Stimulated activated CD4-positive, alpha-beta T cell treated with anti-CD3 and anti-CD28 coated beads, TNF-alpha, amount 100 ng/mL, for 48 hours (primary cell): ENCODE data around the gene MAD2L1BP.

Experiments used
- DNase-seq, 3 donors: peaks; one replicate each; pipeline ENCODE4 v3.0.0-alpha.2; 2020; ENCODE audit warnings: low read depth in 3 of 3

Gene MAD2L1BP

DNA sequence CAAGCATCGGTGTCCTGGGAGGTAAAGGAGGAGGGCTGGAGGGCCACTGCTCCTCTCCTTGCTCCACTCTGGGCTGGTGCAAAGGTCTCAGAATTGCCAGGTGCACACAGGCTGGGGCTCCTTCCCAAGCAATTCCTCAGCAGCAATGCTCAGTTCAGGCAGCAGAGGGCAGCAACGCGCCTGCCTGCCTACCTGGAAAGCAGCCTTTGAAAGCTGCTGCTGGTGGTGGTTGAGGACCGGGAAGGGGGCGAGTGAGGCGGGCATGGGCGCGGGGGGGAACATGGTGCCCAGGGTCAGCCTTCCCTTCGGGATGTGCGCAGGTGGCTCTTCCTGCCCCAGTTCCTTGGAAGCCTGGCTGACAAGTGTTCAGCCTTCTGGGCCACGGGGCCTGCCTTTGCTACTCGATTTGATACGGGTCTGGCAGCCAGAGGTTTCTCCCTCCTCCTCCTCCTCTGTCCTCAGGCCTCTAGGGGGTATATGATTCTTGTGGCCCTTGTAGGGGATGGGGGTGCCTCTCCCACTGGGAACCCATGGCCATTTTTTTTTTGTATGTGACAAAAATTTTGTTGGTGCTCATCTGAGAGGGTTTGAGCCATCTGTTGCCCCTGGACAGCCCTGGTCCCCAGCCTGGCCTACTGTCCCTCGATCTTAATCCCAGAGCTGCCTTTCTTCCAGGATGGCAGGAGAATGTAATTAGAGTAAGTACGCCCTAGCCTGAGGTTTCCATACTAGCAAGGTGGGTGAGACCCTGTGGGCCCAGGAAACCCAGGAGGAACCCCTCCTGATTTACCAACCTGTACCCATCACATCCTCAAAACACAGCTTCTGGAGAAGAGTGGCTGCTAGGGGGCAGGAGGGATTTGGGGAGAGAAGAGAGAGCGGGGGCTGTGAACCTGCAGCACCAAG is 31.9 kb downstream of the MAD2L1BP start:
- DNase-seq = peak; percentile 69 to 77 (median 71)

DNA sequence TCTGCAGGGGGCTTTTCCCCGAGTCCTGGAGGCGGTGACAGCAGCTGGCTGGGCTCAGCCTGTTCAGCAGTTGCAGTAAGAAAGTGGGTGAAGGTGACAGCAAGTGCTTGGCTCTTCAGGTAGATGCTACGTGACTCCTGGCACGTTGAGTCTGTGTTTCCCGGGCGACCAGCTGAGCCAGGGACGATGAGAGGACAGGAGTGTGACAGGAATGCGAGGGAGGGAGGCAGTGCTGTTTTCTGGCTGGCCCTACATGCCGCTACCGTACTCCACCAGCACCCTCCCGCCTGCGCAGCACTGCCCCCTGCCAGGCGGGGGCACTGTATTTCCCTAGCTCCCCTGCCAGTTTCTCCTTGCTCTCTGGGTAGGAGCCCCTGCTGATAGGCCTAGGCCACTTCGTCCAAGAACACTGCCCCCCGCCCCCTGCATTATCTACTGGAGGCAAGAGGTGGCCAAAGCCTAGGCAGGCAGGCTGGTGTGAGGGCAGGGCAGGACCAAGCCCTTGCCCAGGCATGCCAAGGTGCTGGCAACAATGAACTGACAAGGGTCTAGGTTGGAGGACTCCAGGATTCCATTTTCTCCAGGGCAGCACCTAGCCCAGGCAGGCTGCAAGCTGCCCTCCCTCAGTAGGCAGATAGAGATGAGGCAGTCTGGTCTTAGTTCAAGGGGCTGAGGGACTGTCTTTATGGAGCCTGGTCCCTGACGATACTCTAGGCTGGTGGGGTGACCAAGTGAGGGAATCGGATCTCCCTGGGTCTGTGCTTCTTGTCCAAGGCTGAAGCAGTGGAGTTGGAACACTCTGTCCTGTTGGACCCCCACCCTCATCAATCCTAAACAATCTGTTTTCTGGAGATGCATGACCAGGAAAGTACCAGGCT is 32.8 kb downstream of the MAD2L1BP start:
- peak; percentile 26 to 44 (median 29) for DNase-seq

DNA sequence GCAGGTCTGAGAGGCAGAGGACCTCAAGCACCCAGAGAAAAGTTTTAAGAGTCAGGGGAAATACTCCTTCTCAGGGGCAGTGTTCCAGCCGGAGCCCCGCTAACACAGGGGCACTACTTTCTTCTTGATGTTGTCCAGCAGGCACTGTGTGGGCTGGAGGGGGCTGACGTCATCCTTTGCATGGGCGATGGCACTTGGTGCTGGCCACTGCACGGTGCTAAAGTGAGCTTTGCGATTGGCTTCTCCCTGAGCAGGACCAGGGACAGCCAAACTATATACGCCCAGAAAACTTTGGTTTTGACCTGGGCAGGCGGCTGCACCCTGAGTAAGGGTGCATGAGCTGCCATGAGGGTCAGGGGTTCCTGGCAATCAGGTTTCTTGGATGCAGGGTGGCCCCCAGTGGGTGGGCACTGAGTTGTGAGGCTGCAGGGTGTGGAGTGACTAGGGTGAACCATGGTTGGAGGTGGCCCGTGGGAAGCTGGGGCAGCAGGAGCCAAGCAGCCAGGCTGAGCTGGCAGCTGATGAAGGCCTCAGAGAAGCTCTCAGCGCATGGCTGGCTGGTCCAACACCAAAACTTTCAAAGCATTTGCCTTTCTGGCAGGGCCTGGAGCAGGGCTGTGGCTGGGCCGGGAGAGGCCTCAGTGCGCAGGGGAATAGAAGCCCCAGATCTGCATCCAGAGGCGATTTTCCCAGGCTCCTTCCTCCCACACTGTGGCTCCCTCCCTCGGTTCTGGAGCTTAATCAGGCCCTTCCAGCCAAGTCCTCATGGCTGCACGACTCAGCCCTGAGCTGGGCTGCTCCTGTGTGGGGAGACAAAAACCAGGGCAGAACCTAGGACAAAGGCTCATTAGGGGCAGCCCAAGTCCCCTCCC is 33.6 kb downstream of the MAD2L1BP start:
- no peak for DNase-seq

DNA sequence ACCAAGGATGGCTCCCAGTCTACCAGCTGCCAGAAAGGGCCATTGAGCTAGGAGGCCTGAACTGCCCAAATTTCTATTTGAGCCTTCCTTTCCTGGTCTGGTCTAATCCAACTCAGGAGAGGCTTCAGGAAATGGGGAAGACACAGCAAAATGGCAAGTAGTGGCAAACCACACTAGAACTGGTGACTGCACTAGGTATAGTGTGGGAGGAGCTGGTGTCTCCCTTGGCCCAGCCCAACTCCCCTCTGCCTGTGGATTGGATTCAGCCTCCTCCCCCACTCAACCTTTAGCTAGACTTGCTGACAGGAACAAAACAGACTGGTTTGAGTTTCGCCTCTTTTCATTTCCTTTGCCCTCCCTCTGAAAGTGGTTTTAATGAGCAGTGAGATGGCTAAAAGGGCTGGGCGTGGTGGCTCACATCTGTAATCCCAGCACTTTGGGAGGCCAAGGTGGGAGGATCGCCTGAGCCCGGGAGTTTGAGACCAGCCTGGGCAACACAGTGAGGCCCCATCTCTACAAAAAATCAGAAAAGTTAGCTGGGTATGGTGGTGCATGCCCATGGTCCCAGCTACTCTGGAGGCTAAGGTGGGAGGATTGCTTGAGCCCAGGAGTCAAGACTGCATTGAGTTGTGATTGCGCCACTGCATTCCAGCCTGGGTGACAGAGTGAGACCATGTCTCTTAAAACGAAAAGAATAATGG is 34.4 kb downstream of the MAD2L1BP start:
- DNase-seq = peak in 1 of 3 donors; percentile 32

DNA sequence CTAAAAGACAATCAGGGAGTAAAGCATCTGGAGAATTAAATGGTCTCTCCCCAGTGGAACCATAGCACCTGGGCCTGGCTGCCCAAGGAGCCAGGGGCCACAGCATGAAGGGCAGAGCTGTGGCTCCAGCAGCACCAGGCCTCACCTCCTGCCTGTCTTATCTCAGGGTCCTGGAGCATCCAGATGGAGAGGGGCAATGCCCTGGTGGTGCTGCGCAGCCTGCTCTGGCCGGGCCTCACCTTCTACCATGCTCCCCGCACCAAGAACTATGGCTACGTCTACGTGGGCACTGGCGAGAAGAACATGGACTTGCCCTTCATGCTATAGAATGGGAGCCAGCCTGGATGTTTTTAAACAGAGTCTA is 35.0 kb downstream of the MAD2L1BP start:
- no peak for DNase-seq

DNA sequence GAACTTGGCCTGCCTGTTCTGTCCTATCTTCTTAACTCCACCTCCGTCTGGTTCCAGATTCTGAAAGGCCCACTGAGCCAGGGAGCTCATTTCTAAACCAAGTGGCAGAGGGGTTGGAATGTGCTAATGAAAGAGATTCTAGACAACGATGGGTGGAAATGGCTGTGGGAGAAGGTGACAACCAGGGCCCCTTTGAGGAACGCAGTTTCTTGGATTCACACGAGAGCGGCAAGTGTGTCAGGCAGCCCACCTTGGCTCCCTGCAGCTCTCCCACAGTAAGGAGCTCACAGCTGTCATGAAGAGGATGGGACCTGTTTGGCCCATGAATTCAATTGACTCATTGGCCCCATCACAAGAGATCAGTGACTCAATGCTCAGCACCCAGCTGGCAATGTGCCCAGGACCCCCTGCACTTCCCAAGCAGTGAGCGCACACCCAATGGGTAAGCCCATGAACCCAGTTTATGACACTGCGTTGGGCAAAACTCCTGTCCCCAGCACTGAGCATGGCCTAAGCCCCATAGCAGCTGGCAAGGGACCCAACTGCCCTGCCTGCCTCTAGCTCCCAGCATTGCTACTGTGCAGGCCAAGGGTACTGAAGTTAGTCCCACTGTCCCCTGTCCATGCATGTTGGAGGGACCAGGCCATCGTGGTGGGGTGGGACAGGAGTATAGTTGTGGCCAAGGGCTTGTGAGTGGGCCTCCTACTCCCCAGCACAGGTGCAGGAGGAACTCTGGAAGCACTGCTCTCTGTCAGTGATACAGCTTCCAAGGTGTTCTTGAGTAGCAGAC is 35.6 kb downstream of the MAD2L1BP start:
- no peak for DNase-seq

DNA sequence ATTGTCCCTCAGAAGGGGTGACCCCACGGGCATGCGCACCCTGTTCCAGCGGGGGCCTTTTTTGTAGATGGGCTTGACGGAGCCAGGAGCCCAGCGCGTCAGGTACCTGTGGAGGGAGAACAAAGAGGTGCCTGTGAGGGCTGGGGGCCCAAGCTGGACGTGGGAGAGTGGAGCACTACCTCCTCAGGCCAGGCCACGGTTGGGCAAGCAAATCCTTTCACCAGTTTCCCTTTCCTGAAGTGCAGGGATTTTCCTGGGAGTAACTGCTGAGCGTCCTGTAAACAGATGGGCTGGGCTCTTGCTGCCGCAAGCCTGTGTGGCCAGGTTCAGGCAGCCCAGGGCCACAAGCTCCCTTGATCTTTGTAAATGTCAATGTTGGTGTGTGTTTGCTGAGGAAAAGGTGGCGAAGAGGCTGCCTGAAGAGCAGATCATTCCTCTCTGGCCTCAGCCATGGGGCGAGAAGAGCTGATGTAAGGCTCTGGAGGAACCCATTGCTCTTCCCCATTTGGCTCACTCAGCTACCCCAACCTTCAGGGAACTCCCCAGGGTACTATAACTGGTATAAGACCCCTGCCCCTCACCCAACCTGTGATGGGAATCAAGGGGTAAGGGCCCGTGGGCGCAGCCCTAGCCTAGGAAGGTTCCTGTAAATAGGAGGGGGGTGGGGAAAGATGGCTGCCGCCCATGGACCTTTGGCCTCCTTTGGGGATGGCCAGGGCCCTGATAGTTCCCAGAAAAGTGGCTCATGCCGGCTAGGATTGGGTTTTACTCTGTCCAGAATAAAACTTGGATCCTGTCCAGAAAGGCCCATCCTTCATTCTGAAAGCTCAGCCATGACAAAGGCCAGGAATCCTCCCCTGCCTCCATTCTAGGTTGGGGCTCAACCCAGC is 36.4 kb downstream of the MAD2L1BP start:
- DNase-seq = no peak

DNA sequence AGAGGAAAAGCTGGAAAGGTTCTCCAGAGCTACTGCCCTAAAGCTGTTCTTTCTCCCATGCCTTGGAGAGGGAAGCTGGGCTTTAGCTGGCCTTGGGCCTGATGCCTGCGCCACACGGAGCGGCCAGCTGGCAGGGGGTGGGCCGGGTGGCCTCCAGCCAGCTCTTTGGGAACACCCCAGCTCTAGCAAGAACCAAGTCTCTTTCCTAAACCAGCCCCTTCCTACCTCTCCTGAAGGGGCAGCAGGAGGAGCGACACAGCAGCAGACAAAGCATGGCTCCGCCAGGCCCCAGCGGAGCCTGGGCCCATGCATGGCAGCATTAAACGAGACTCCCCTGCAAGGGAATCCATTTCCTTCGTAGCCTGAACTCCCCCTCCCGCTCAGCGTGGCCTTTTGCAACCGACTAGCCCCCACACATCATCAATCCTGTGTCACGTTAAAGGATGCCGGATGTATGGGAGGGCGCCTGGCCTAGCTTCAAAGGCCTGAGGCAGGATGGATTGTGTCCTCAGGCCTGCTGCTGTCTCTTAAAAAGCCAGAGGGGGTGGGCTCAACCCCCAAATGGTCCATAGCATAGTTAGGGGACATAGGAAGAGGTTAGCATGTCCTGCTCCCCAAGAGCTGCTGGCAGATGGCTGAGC is 37.9 kb downstream of the MAD2L1BP start:
- DNase-seq = no peak

DNA sequence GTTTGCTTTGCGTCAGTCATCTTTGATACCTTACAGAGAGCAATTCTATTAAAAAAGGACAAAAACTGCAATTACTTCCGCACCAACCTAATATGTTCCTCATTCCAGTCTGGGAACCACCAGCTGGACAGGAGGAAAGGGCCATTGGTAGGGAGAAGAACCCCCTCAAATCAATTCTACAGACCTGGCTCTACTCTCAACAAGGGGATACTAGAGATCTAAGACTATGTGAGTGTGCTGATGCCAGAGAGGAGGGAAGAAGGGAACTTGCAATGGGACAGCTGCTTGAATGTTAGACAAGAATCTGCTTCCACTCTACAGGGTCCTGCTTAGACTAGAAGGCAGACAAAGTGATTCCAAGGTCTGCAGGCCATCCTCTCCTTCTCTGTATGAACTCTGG is 38.7 kb downstream of the MAD2L1BP start:
- DNase-seq = no peak

DNA sequence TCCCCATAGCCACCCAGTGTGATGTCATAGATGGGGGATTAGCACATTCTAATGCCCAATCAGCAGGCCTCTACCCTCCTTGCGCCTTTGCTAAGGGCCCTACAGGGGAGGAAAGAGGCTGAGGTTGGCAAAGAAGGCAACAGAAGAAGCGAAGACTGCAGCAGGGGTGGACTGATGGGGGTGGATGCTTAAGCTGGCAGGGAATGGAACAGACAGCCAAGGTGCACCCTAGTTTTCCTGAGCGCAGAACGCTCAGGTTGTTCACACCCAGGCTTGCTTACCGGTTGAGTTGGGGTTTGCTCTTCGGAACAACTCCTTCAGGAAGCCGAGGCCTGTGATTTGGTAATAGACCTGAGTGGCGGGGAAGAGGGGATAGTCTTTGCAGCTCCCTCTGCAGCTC is 39.3 kb downstream of the MAD2L1BP start:
- DNase-seq = no peak

DNA sequence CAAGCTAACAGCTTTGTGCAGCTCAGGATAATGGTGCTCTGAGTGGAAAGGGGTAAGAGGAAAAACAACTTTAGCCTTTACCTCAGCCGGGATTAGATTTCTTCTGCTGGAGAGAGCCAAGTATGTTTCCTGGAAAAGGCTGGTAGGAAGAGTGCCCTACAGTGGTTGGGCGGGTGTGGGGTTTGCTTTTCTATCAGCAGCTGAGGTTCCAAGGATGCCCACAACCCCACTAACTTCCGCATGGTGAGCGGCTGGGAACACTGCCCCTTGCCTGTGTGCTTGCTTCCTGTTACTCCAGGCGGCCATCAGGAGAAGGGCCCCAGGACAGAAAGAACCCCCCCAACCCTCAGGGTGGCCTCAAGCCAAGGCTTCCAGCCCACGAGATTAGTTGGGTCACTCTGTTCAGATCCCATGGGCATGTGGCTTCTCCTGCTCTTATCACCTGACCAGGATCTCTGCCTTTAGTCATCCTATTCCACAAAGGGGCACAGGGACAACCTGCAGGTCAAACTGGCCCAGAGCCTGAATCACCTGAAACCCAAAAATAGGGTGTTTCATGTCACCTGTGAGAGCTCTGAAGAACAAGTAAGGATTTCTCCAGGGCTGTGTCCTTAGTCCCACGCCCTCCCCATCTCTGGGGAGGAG is 41.4 kb downstream of the MAD2L1BP start:
- DNase-seq = no peak

DNA sequence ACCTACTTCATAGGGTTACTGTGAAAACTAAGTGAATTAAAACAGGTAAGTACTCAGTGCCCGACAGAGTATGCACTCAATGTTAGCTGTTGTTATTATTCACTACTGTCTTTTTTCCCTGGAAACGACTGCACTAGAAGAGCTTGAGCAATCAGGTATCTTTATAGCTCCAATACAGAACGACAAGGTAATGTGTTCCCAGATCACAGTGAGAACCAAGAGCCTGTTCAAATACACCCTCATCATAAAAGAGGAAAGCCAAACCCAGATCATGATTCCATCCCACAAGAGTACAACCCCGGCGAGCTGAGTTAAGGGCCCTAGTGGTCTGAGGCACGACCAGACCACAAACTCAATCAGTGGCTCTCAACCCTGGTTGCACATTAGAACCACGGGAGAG is 42.1 kb downstream of the MAD2L1BP start:
- DNase-seq = no peak

DNA sequence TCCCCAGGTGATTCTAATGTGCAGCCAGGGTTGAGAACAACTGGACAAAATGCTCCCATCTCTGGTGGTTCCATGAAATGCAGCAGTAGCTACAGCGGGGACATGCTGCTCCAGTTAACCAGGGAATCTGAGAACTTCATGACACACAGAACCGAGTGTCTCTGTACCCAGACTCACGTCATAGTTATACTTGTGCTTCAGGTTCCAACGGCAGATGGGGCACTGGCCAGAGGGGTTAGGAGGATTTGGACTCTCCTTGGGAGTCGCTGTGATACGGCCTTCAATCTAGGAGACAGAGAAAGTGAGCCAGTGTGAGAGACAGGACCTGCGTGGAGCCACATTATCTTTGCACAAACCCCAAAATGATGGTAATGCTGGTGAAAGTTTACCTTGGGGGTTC is 42.7 kb downstream of the MAD2L1BP start:
- no peak for DNase-seq

DNA sequence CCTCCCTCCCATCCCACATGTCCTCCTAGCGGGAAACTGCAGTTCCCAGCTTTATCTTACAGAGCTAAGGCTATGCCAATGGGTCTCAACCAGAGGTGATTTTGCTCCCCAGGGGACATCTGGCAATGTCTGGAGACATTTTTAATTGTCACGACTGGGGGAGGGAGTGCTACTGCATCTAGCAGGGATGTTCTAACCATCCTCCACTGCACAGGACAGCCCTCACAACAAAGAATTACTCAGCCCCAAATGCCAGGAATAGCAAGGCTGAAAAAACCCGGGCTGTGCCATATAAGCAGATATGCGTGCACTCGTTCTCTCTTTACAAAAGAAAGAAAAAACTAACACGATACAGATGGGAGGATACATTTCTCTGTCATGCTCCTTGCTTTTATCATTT is 43.4 kb downstream of the MAD2L1BP start:
- DNase-seq = no peak

DNA sequence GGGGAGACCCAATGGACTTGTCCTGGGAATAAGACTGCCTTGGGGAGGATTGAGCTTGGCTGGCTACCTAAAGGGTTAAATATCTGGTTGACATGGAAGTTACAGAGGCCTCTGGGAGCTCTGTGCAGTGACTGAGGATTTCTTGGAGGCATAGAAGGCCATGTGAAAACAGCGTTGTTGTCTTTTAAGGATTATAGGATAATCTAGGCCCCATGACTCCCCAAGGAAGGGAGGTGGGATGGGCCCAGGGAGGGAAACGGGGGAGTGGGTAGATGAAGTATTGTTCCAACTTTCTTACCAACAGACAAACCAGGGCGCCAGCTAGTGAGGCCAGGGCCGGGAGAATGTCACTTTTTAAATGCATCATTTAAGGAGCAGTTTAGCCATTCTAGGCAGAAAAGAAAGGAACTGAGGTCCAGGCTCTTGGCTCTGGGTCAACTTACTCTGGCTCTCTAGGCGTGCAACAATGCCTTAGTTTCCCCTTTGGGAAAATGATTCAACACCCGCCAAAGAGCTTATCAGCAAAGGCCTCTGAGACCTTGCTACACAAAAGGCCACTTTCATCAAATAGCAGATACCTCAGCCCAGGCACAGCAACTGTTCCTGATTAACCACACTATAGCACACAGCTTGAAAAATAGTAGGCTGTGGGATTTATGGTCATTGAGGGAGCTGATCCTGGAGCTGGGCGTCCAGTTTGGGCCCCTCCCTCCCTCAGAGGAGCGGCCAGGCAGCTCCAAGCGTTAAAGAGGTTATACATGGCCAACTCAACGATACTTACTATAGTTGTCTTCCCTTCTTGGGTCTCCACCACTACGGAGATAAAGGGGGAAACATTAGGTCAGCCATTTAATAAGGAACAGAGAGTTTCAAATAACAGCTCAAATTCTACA is 44.9 kb downstream of the MAD2L1BP start:
- no peak for DNase-seq

DNA sequence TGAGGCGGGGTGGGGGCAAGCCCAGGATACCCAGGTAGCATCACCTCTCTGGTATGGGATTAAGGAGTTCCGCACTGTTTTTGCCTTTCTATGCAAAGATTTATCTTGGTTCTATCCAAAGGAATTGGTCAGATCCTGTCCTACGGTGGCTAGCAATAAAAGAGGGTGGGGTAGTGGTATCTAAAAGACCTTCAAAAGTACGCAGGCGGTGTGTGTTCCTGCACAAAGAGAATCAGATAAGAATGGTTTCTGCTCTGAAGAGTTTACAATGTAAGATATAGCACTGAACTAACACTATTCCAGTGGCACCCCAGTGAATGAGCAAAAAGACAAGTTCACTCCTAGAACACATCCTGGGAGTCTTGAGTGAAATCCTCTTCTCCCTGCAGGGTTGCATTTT is 45.7 kb downstream of the MAD2L1BP start:
- no peak for DNase-seq

DNA sequence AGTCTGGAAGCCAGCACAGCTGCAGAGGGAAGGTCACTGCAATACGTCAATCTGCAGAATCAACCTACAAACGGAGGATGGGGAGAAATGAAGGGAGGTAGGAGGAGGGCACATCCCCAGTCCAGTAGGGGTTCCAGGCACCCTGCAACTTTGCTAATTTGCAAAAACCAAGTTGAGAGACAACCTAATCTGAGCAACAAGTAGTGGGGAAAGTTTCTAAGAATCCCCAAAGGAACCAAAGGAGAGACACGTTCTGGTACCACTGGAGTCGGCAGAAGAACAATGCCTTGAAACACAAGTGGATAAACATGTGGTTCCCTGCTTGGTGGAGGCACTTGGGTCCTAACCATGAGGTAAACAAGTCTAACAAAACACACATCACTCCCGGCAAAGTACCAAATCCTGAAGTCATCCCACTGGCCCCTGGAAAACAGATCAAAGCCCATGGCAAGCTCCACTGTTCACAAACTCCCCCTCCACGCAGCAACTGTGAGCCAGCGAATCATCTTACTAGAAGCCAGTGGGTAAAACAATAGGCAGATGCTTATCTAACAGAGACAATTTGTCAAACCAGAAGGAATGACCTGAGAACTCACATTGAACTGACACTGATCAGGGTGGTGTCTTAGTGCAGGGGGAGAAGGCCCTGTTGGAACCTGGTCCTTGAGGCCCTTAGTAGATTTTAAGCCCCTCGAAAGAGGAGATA is 47.2 kb downstream of the MAD2L1BP start:
- no peak for DNase-seq
